Heart left ventricle (tissue), 13 donors: ENCODE data around the gene GRAMD2B.

Experiments used
- POLR2A ChIP-seq, 2 donors: fragments of 450-650 bp; IDR thresholded peaks; one replicate each; pipeline ENCODE4 v1.6.1; 2017; ENCODE audit warnings: antibody characterized with exemption in 2 of 2, mild to moderate bottlenecking in 2 of 2, moderate library complexity in 2 of 2
- TF ChIP-seq, protein P1 (sequence below), 12 donors: fragments of 200-600 bp; sonication (generic) in 4 of 12; IDR thresholded peaks; one replicate each; pipeline versions ENCODE4 v1.5.0 to v1.8.0; 2018 to 2022; ENCODE audit warnings: antibody characterized with exemption in 12 of 12, mild to moderate bottlenecking in 5 of 12
- donor health status: ischemic (EF 13 %, LVEDD 7.1; RV severe dilation, severe dysfunction).
- donor health status: DM: no; HTN: yes; CAD: no.
- donor health status: DM: no; HTN: no; CAD: no.
- donor health status: ischemic (EF 25% LVEDD 6.9; RV normal size, moderate dysfunction).
- donor health status: ischemic (EF 25% LVEDD 5.7; RV mildly dilated, moderate dysfunction).
- donor health status: ischemic (EF 35%, LVEDD 5.7; RV mildly dilated, moderate dysfunction).
- donor health status: nonischemic (EF 11% LVEDD 7.7; RV severe dilation, severe dysfunction).
- donor health status: DM: yes; HTN: yes; CAD: no.
- donor health status: PGD.
- donor health status: ischemic (EF 29% LVEDD 5.4; RV normal size, mild dysfunction).
- donor health status: nonischemic (EF 23%, LVEDD 6.1; RV moderate dilation, normal function).

DNA sequence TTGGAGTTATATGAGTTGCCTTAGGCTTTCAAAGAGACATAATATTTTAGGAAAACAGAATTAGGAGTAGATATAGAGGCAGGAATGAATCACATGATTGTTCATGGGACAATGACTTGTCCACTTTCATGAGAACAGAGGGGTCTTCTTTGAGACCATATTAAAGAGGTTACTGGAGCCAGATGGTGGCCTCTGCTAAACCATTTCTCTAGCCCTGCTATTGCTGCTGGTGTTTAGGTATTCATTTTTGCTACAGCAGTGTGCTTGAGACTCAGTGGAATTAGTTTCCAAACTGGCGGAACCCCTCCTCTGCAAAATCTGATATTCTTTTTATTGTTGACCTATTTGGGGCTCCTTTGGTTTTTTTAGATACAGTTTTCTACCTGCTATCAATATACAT lies 31.3 kb downstream of the GRAMD2B start:
- TF ChIP-seq, protein P1, sequence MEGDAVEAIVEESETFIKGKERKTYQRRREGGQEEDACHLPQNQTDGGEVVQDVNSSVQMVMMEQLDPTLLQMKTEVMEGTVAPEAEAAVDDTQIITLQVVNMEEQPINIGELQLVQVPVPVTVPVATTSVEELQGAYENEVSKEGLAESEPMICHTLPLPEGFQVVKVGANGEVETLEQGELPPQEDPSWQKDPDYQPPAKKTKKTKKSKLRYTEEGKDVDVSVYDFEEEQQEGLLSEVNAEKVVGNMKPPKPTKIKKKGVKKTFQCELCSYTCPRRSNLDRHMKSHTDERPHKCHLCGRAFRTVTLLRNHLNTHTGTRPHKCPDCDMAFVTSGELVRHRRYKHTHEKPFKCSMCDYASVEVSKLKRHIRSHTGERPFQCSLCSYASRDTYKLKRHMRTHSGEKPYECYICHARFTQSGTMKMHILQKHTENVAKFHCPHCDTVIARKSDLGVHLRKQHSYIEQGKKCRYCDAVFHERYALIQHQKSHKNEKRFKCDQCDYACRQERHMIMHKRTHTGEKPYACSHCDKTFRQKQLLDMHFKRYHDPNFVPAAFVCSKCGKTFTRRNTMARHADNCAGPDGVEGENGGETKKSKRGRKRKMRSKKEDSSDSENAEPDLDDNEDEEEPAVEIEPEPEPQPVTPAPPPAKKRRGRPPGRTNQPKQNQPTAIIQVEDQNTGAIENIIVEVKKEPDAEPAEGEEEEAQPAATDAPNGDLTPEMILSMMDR (IDR thresholded peaks at IDR 0.05), result no peak
- no peak for TF ChIP-seq POLR2A (IDR thresholded peaks at IDR 0.05)
